ENCODE data around the gene ZCCHC14.

ZCCHC14 gene

GRCh38 chr16:87416826-87417527 is 75.8 kb downstream of the ZCCHC14 start:
- TF ChIP-seq EZH2phosphoT487 (IDR thresholded peaks at IDR 0.05; ENCODE audit: borderline replicate concordance, low read length) = no peak
- peak; percentile 52 for TF ChIP-seq CTCF (IDR thresholded peaks at IDR 0.05; ENCODE audit: low read depth, low read length, poor library complexity, severe bottlenecking)
- H3K4me3 ChIP-seq (ENCODE audit: low read length) = no peak overlapping the region
- H3K9me2 ChIP-seq (replicated peaks; ENCODE audit: control insufficient read depth, low read length) = no peaks in the 10 kb centered on the region
- no peak overlapping the region for H3K4me2 ChIP-seq (ENCODE audit: low read length)
- no peaks in the 10 kb centered on the region; the same call in 1 of the 2 replicates for H4K20me1 ChIP-seq (ENCODE audit: control insufficient read depth, insufficient read depth, low read depth, low read length)
- no peaks in the 10 kb centered on the region for H3F3A ChIP-seq (ENCODE audit: control insufficient read depth, insufficient read depth)
- no peaks in the 10 kb centered on the region for H3K79me2 ChIP-seq (ENCODE audit: control insufficient read depth, low read length)
- H3K36me3 ChIP-seq (ENCODE audit: control insufficient read depth, low read length) = no peaks in the 10 kb centered on the region; the same call in 1 of the 2 replicates
- no peaks in the 10 kb centered on the region for H3K4me1 ChIP-seq (ENCODE audit: control insufficient read depth, low read length)
- no peaks in the 10 kb centered on the region for H3K9me3 ChIP-seq (ENCODE audit: control insufficient read depth, insufficient read depth, low read length)
- H3K27ac ChIP-seq (ENCODE audit: low read depth, low read length) = no peak overlapping the region
- H3K27me3 ChIP-seq (ENCODE audit: control insufficient read depth, low read length) = no peaks in the 10 kb centered on the region

DNA sequence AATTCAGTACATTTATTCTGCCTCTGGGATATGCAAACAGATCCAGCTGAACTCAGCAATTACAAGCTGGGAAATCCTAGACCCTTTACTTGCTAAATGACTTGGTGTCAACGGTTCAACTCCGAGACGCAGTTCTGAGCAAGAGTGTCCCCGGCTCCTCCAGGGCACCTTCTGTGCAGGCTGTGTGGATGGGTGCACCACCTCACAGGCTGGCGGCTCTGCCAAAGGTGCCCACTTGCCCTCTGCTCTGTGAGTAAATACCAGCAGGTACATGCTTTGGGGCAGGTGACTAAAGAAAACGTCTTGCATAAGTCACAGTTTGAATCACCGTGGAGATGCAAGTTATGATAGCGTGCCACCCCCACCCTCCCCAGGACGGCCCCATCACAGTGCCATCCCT is 77.4 kb downstream of the ZCCHC14 start:
- H3K4me3 ChIP-seq (ENCODE audit: low read length) = no peak overlapping the region
- H3K4me2 ChIP-seq (ENCODE audit: low read length) = no peak overlapping the region
- H3K36me3 ChIP-seq (ENCODE audit: control insufficient read depth, low read length) = no peaks in the 10 kb centered on the region; the same call in 1 of the 2 replicates
- TF ChIP-seq CTCF (IDR thresholded peaks at IDR 0.05; ENCODE audit: low read depth, low read length, poor library complexity, severe bottlenecking) (no peak), EZH2phosphoT487 (IDR thresholded peaks at IDR 0.05; ENCODE audit: borderline replicate concordance, low read length) (no peak)
- no peaks in the 10 kb centered on the region for H3F3A ChIP-seq (ENCODE audit: control insufficient read depth, insufficient read depth)
- no peak overlapping the region for H3K27ac ChIP-seq (ENCODE audit: low read depth, low read length)
- H3K79me2 ChIP-seq (ENCODE audit: control insufficient read depth, low read length) = no peaks in the 10 kb centered on the region
- H3K9me3 ChIP-seq (ENCODE audit: control insufficient read depth, insufficient read depth, low read length) = no peaks in the 10 kb centered on the region
- H3K4me1 ChIP-seq (ENCODE audit: control insufficient read depth, low read length) = no peaks in the 10 kb centered on the region
- H3K27me3 ChIP-seq (ENCODE audit: control insufficient read depth, low read length) = no peaks in the 10 kb centered on the region
- no peaks in the 10 kb centered on the region for H4K20me1 ChIP-seq (ENCODE audit: control insufficient read depth, insufficient read depth, low read depth, low read length)
- no peaks in the 10 kb centered on the region for H3K9me2 ChIP-seq (replicated peaks; ENCODE audit: control insufficient read depth, low read length)

- H3K79me2 ChIP-seq (ENCODE audit: control insufficient read depth, low read length) = no peaks in the 10 kb centered on the region
- no peaks in the 10 kb centered on the region for H3K9me2 ChIP-seq (replicated peaks; ENCODE audit: control insufficient read depth, low read length)
- no peaks in the 10 kb centered on the region for H4K20me1 ChIP-seq (ENCODE audit: control insufficient read depth, insufficient read depth, low read depth, low read length)
- H3K27me3 ChIP-seq (ENCODE audit: control insufficient read depth, low read length) = no peaks in the 10 kb centered on the region
- H3K4me1 ChIP-seq (ENCODE audit: control insufficient read depth, low read length) = no peaks in the 10 kb centered on the region
- TF ChIP-seq EZH2phosphoT487 (IDR thresholded peaks at IDR 0.05; ENCODE audit: borderline replicate concordance, low read length) (no peak), CTCF (IDR thresholded peaks at IDR 0.05; ENCODE audit: low read depth, low read length, poor library complexity, severe bottlenecking) (no peak)
- H3K36me3 ChIP-seq (ENCODE audit: control insufficient read depth, low read length) = no peaks in the 10 kb centered on the region; the same call in 1 of the 2 replicates
- no peak overlapping the region for H3K27ac ChIP-seq (ENCODE audit: low read depth, low read length)
- H3K4me3 ChIP-seq (ENCODE audit: low read length) = no peak overlapping the region
- no peaks in the 10 kb centered on the region for H3K9me3 ChIP-seq (ENCODE audit: control insufficient read depth, insufficient read depth, low read length)
- H3K4me2 ChIP-seq (ENCODE audit: low read length) = no peak overlapping the region
- no peaks in the 10 kb centered on the region for H3F3A ChIP-seq (ENCODE audit: control insufficient read depth, insufficient read depth)
Observed at GRCh38 chr16:87414251-87414680, 78.6 kb downstream of the ZCCHC14 start.

Measured in DOHH2 (cell line).